HUES64 (cell line): ENCODE data around the gene NIPBL.

Experiments
- H3K27ac ChIP-seq: 2 replicates; pipeline ENCODE4 v1.7.0; 2013; ENCODE audit warnings: low read depth, low read length, inconsistent platforms
- H3K27me3 ChIP-seq: 2 replicates; pipeline ENCODE4 v1.6.1; 2013; ENCODE audit warnings: mild to moderate bottlenecking, low read length; ENCODE audit not compliant: insufficient read depth
- H3K36me3 ChIP-seq: 2 replicates; pipeline ENCODE4 v1.6.1; 2013; ENCODE audit warnings: mild to moderate bottlenecking, low read length; ENCODE audit not compliant: insufficient read depth
- H3K4me1 ChIP-seq: 2 replicates; pipeline ENCODE4 v1.6.1; 2013; ENCODE audit warnings: mild to moderate bottlenecking, low read length, moderate library complexity; ENCODE audit not compliant: insufficient read depth
- H3K4me3 ChIP-seq: 2 replicates; pipeline ENCODE4 v1.5.1; 2013; ENCODE audit warnings: mild to moderate bottlenecking, low read length, moderate library complexity
- H3K9ac ChIP-seq: 2 replicates; pipeline ENCODE4 v1.6.1; 2013; ENCODE audit warnings: mild to moderate bottlenecking, low read depth, low read length
- H3K9me3 ChIP-seq: 2 replicates; pipeline ENCODE4 v1.6.1; 2013; ENCODE audit warnings: low read depth, low read length; ENCODE audit not compliant: insufficient read depth
- WGBS: fragments of 150-250, 120-280 bp; methylation state at CpG from one replicate; pipeline ENCODE4 v1.1.7; 2013; ENCODE audit warnings: missing lambda C conversion rate; 5-methylcytosine and 5-hydroxymethylcytosine counted together

The NIPBL gene

GRCh38 chr5:37037840-37038239 lies 161.3 kb downstream of the NIPBL start:
- no peaks in the 10 kb centered on the region for H3K4me1 ChIP-seq
- no peaks in the 10 kb centered on the region for H3K9me3 ChIP-seq
- peaks cover 46% of the 10 kb centered on the region for H3K36me3 ChIP-seq
- H3K9ac ChIP-seq, result no peak overlapping the region
- H3K4me3 ChIP-seq, result no peak overlapping the region
- H3K27me3 ChIP-seq, result no peaks in the 10 kb centered on the region
- H3K27ac ChIP-seq, result no peak overlapping the region
- 97% methylated on average over 5 of the region's 5 CpGs for WGBS

DNA sequence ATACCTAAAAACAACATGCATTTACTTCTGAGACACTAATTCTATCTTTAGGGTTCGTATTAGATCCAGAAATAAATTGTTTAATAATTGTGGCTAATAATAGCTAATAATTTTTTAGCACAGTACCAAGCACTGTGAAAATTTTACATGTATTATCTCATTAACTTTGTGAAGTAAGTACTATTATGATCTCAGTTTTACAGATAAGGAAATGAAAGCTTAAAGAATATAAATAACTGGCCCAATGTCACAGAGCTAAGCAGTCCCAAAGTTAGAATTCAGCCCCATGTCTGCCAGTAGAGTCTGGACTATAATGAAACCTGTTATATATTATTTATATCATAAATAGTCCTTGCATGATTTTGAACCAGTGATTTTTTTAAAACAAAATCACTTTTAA lies 163.3 kb downstream of the NIPBL start:
- Histone ChIP-seq H3K36me3 (peaks cover 47% of the 10 kb centered on the region), H3K27ac (no peak overlapping the region), H3K27me3 (no peaks in the 10 kb centered on the region), H3K9me3 (no peaks in the 10 kb centered on the region), H3K4me1 (no peaks in the 10 kb centered on the region), H3K4me3 (no peak overlapping the region), H3K9ac (no peak overlapping the region)
- WGBS, result no CpG with 5 or more reads among the region's 1 CpG

DNA sequence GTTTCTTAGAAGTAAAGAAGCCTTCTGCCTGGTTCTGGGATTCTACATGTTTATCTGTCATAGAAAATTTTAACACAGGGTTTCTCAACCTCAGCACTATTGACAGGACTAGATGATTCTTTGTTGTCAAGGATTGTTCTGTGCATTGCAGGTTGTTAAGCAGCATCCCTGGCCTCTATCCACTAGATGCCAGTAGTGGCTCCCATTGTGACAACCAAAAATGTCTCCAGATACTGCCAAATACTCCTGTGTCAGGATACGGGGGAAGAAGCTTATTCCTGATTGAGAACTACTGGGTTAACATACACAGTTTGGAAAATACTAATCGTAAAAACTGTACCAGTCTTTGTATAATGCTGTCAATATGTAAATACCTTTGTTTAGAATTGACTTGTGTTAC lies 167.1 kb downstream of the NIPBL start:
- no peaks in the 10 kb centered on the region for H3K27me3 ChIP-seq
- H3K9ac ChIP-seq, result no peak overlapping the region
- H3K36me3 ChIP-seq, result peaks cover 68% of the 10 kb centered on the region
- H3K9me3 ChIP-seq, result no peaks in the 10 kb centered on the region
- 97% methylated on average over 2 of the region's 2 CpGs for WGBS
- no peak overlapping the region for H3K27ac ChIP-seq
- no peaks in the 10 kb centered on the region for H3K4me1 ChIP-seq
- H3K4me3 ChIP-seq, result no peak overlapping the region

DNA sequence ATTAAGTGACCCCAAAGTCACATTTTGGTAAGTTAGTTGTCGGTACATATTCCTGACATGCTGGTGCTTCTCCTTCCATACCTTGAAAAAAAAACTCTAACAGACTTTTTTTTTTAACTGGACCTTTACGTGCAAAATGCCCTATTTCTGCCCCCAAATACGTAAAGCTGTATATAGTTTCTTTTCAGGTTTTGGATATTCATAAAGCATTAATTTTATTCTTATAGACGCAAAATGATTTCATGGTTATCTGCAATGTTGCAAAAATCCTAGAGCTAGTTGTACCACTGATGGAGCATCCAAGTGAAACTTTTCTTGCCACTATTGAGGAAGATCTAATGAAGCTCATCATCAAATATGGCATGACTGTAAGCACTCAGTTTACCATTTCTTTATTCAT lies 167.6 kb downstream of the NIPBL start:
- no peaks in the 10 kb centered on the region for H3K27me3 ChIP-seq
- WGBS, result 97% methylated on average over 3 of the region's 4 CpGs
- no peaks in the 10 kb centered on the region for H3K9me3 ChIP-seq
- H3K9ac ChIP-seq, result no peak overlapping the region
- H3K4me1 ChIP-seq, result no peaks in the 10 kb centered on the region
- H3K4me3 ChIP-seq, result no peak overlapping the region
- peaks cover 68% of the 10 kb centered on the region for H3K36me3 ChIP-seq
- no peak overlapping the region for H3K27ac ChIP-seq

DNA sequence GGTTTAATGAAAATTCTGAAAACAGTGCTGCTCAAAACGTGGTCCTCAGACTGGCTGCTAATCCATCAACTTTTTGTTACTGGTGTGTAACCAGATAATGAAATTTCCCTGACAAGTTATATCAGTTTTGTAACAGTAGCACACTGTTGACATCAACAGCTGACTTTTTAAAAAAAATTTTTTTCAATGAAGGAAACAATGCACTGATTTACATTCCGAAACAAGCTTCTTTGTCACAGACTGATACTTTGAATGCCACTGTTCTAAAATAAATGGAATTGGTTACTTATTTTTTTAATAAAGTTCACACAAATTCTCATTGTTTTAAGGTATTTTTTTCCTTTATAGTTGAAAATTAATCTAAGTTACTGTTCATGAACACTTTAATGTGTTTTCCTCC lies 169.1 kb downstream of the NIPBL start:
- H3K9me3 ChIP-seq, result no peaks in the 10 kb centered on the region
- H3K36me3 ChIP-seq, result peaks cover 68% of the 10 kb centered on the region
- H3K4me1 ChIP-seq, result no peaks in the 10 kb centered on the region
- H3K27ac ChIP-seq, result no peak overlapping the region
- WGBS, result 91% methylated on average over 2 of the region's 2 CpGs
- H3K9ac ChIP-seq, result no peak overlapping the region
- H3K4me3 ChIP-seq, result no peak overlapping the region
- H3K27me3 ChIP-seq, result no peaks in the 10 kb centered on the region

DNA sequence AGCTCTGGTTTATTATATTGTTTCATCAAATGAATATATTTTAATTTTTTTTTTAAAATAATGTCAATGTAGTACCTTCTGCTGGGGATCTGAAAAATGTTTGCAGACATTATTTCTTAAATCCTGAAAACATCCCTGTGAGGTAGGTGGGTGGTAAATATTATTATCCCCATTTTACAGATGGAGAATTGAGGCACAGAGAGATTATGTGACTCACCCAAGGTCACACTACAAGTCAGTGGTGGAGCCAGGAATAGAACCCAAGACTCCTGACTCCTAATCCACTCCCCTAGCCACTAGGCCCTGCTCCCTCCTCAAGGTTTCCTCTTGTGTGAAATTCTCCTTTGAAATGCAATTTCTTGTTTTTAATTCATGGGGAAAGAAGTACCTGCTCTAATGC lies 171.4 kb downstream of the NIPBL start:
- Histone ChIP-seq H3K9me3 (no peaks in the 10 kb centered on the region), H3K4me3 (no peak overlapping the region), H3K27me3 (no peaks in the 10 kb centered on the region), H3K9ac (no peak overlapping the region), H3K36me3 (peaks cover 89% of the 10 kb centered on the region), H3K27ac (no peak overlapping the region), H3K4me1 (no peaks in the 10 kb centered on the region)

DNA sequence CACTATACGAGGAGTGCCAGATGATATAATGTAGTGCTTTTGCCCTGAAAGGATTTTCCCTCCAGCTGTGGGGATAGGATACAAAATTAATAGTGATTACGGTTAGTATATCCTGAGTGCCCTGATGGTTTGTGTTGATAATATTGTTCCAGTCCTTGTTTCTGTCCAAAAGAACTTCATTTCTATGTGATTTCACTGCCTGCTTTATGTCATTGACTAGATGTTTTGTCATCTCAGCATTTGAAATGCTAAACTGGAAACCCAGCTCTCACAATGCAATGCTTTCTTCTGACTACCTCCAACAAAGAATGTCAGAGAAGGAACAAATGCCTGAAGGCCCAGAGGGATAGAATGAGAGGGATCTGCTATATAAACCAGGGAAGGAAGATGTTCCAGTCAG lies 177.8 kb downstream of the NIPBL start:
- H3K9me3 ChIP-seq, result no peaks in the 10 kb centered on the region
- no peak overlapping the region for H3K4me3 ChIP-seq
- no peak overlapping the region for H3K9ac ChIP-seq
- H3K36me3 ChIP-seq, result peaks cover 86% of the 10 kb centered on the region
- no peak overlapping the region for H3K27ac ChIP-seq
- H3K27me3 ChIP-seq, result no peaks in the 10 kb centered on the region
- no peaks in the 10 kb centered on the region for H3K4me1 ChIP-seq
- WGBS, result 97% methylated on average over 2 of the region's 2 CpGs

DNA sequence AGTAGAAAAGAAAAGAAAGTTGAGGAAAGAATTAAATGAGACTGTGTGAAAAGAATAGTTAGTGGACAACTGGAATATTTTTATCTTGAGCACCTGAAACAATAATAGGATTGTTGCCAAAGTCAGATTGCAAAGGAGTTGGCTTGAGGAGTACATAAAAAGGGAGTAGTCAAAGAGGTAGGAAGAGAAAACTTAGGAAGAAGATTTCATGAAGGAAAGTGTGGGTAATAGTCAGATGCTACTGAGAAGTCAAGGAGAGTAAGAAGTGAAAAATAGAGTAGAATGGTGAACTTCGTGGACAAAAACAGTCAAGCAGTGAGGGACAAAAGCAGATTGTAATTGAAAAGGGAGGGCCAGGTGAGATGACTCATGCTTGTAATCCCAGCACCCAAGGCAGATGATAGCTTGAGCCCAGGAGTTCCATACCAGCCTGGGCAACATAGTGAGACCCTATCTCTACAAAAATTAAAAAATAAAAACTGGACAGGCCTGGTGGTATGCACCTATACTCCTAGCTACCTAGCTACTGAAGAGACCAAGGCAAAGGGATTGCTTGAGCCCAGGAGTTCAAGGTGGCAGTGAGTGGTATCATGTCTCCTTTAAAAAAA lies 178.9 kb downstream of the NIPBL start:
- Histone ChIP-seq H3K27me3 (no peaks in the 10 kb centered on the region), H3K27ac (no peak overlapping the region), H3K9ac (no peak overlapping the region), H3K4me3 (no peak overlapping the region), H3K9me3 (no peaks in the 10 kb centered on the region), H3K4me1 (no peaks in the 10 kb centered on the region), H3K36me3 (peaks cover 86% of the 10 kb centered on the region)
- 77% methylated on average over 1 of the region's 1 CpG for WGBS

DNA sequence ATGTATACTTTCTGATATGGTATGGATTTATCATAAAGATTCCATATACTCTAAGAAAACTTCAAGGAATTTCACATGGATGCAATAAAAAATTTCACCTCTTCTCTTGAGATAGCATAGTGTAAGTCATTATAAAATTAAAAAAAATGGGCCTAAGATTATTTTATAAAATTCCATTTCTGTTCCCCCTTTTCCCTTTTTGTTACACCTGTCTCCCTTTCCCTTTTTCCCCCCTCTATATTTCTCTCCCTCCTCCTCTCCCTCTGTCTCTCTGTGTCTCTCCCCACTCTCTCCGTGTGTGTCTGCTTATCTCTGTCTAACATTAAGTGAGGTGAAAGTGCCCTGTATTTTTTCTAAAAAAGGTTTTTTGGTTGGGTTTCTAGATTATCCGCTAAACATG lies 180.2 kb downstream of the NIPBL start:
- no peaks in the 10 kb centered on the region for H3K27me3 ChIP-seq
- peaks cover 85% of the 10 kb centered on the region for H3K36me3 ChIP-seq
- H3K9ac ChIP-seq, result no peak overlapping the region
- H3K27ac ChIP-seq, result no peak overlapping the region
- H3K4me3 ChIP-seq, result no peak overlapping the region
- H3K4me1 ChIP-seq, result no peaks in the 10 kb centered on the region
- H3K9me3 ChIP-seq, result no peaks in the 10 kb centered on the region
- WGBS, result 95% methylated on average over 1 of the region's 2 CpGs

GRCh38 chr5:37060030-37060429 lies 183.5 kb downstream of the NIPBL start:
- Histone ChIP-seq H3K4me3 (no peak overlapping the region), H3K36me3 (peaks cover 87% of the 10 kb centered on the region), H3K27ac (no peak overlapping the region), H3K27me3 (no peaks in the 10 kb centered on the region), H3K9ac (no peak overlapping the region), H3K4me1 (no peaks in the 10 kb centered on the region), H3K9me3 (no peaks in the 10 kb centered on the region)
- WGBS, result 100% methylated on average over 1 of the region's 1 CpG

GRCh38 chr5:37063739-37064138 lies 187.2 kb downstream of the NIPBL start:
- Histone ChIP-seq H3K4me3 (no peak overlapping the region), H3K27me3 (no peaks in the 10 kb centered on the region), H3K36me3 (peaks cover 69% of the 10 kb centered on the region), H3K9me3 (no peaks in the 10 kb centered on the region), H3K27ac (no peak overlapping the region), H3K9ac (no peak overlapping the region), H3K4me1 (no peaks in the 10 kb centered on the region)
- 96% methylated on average over 3 of the region's 7 CpGs for WGBS

- Histone ChIP-seq H3K27me3 (no peaks in the 10 kb centered on the region), H3K4me3 (no peak overlapping the region), H3K9me3 (no peaks in the 10 kb centered on the region), H3K27ac (no peak overlapping the region), H3K36me3 (peaks cover 62% of the 10 kb centered on the region), H3K9ac (no peak overlapping the region), H3K4me1 (no peaks in the 10 kb centered on the region)
- WGBS, result 97% methylated on average over 9 of the region's 9 CpGs
Measured at GRCh38 chr5:37064442-37064841, 187.9 kb downstream of the NIPBL start.
